Measurements from ENCODE around the gene XYLB. TPM values are rescaled to one million over a fixed set of nuclear protein-coding genes. Genes with fewer than 3 reads are reported as not detected.

Gene XYLB
- polyA plus RNA-seq, 1 of the 3 experiments (the other 2 are of a cell fraction): 2.7 TPM

- TF ChIP-seq SIN3A (IDR thresholded peaks at IDR 0.05; ENCODE audit: borderline replicate concordance, low read depth, low read length) (no peak), IRF3 (IDR thresholded peaks at IDR 0.05; ENCODE audit: low read depth, low read length) (no peak), GATA2 (CRISPR knock-in tag; IDR thresholded peaks at IDR 0.05) (no peak), EZH2phosphoT487 (IDR thresholded peaks at IDR 0.05; ENCODE audit: borderline replicate concordance, low read depth) (no peak), NRF1 (IDR thresholded peaks at IDR 0.05; ENCODE audit: low read depth, low read length) (no peak)
Measured at GRCh38 chr3:38386992-38387750, 40.6 kb downstream of the XYLB start (continued).

GRCh38 chr3:38387862-38388261 is 41.3 kb downstream of the XYLB start:
- Histone ChIP-seq H3K27ac (ENCODE audit: low read depth in 2 of 2, low read length in 1 of 2) (no peak overlapping the region), H2AFZ (ENCODE audit: low read depth) (no peak overlapping the region), H3K9ac (no peak overlapping the region), H4K20me1 (ENCODE audit: insufficient read depth) (no peaks in the 10 kb centered on the region), H3K9me2 (no peaks in the 10 kb centered on the region), H3F3A (replicated peaks; ENCODE audit: insufficient read depth) (no peaks in the 10 kb centered on the region), H3K4me2 (no peak overlapping the region), H3K9me3 (peaks cover 9% of the 10 kb centered on the region; the same call in 1 of the 2 replicates), H3K36me3 (replicated peaks in 1 of 2; ENCODE audit: control insufficient read depth in 1 of 2, insufficient read depth in 2 of 2, low read length in 1 of 2) (peaks cover 0 to 5% of the 10 kb centered on the region in 2 experiments), H3K4me3 (ENCODE audit: low read depth in 2 of 2, low read length in 1 of 2) (no peak overlapping the region), H3K4me1 (ENCODE audit: control insufficient read depth in 1 of 2, insufficient read depth in 2 of 2, low read depth in 1 of 2, low read length in 1 of 2) (no peaks in the 10 kb centered on the region), H3K27me3 (ENCODE audit: insufficient read depth) (no peaks in the 10 kb centered on the region), H3K79me2 (ENCODE audit: insufficient read depth) (no peaks in the 10 kb centered on the region)
- POLR2A ChIA-PET: no interaction called here
- TF ChIP-seq FOXJ3 (CRISPR knock-in tag; IDR thresholded peaks at IDR 0.05) (no peak), EZH2phosphoT487 (IDR thresholded peaks at IDR 0.05; ENCODE audit: borderline replicate concordance, low read depth) (no peak), SMC3 (IDR thresholded peaks at IDR 0.05; ENCODE audit: low read depth, low read length) (no peak), RFX5 (IDR thresholded peaks at IDR 0.05; ENCODE audit: low read length) (no peak), ELF1 (IDR thresholded peaks at IDR 0.05) (no peak), MXI1 (IDR thresholded peaks at IDR 0.05; ENCODE audit: low read depth, low read length) (no peak), USF1 (IDR thresholded peaks at IDR 0.05; ENCODE audit: borderline replicate concordance, low read depth) (no peak), NFIC (IDR thresholded peaks at IDR 0.05; ENCODE audit: borderline replicate concordance) (no peak)
- no peak for DNase-seq
- CTCF ChIA-PET: no interaction called here
- WGBS (ENCODE audit: low lambda C conversion rate): 93% methylated on average over 5 of the region's 5 CpGs

- DNase-seq: no peak
- ChIA-PET POLR2A (no interaction called here), CTCF (no interaction called here)
- Histone ChIP-seq H3K9ac (no peak overlapping the region), H3K36me3 (replicated peaks in 1 of 2; ENCODE audit: control insufficient read depth in 1 of 2, insufficient read depth in 2 of 2, low read length in 1 of 2) (peaks cover 0 to 2% of the 10 kb centered on the region in 2 experiments), H3K79me2 (ENCODE audit: insufficient read depth) (no peaks in the 10 kb centered on the region), H3K27ac (ENCODE audit: low read depth in 2 of 2, low read length in 1 of 2) (no peak overlapping the region), H3K9me3 (peaks cover 2% of the 10 kb centered on the region; the same call in 1 of the 2 replicates), H3K9me2 (no peaks in the 10 kb centered on the region), H3K4me2 (no peak overlapping the region), H4K20me1 (ENCODE audit: insufficient read depth) (no peaks in the 10 kb centered on the region), H3K4me3 (ENCODE audit: low read depth in 2 of 2, low read length in 1 of 2) (no peak overlapping the region), H3K4me1 (ENCODE audit: control insufficient read depth in 1 of 2, insufficient read depth in 2 of 2, low read depth in 1 of 2, low read length in 1 of 2) (no peaks in the 10 kb centered on the region), H2AFZ (ENCODE audit: low read depth) (no peak overlapping the region), H3K27me3 (ENCODE audit: insufficient read depth) (no peaks in the 10 kb centered on the region), H3F3A (replicated peaks; ENCODE audit: insufficient read depth) (no peaks in the 10 kb centered on the region)
- WGBS (ENCODE audit: low lambda C conversion rate): 97% methylated on average over 1 of the region's 1 CpG
- TF ChIP-seq PBX3 (IDR thresholded peaks at IDR 0.05) (no peak), NFIC (IDR thresholded peaks at IDR 0.05; ENCODE audit: borderline replicate concordance) (no peak), ZBTB33 (IDR thresholded peaks at IDR 0.05; ENCODE audit: borderline replicate concordance, low read depth) (no peak), USF2 (IDR thresholded peaks at IDR 0.05; ENCODE audit: borderline replicate concordance, low read depth, low read length) (no peak)
Measured at GRCh38 chr3:38392604-38393163, 46.1 kb downstream of the XYLB start.
